T follicular helper cell (primary cell): ENCODE measurements around the gene TNFRSF14.

ENCODE experiments used
- DNase-seq: peaks from one replicate; pipeline ENCODE4 v3.0.0-alpha.2; 2020; ENCODE audit warnings: low read depth

The TNFRSF14 gene

DNA sequence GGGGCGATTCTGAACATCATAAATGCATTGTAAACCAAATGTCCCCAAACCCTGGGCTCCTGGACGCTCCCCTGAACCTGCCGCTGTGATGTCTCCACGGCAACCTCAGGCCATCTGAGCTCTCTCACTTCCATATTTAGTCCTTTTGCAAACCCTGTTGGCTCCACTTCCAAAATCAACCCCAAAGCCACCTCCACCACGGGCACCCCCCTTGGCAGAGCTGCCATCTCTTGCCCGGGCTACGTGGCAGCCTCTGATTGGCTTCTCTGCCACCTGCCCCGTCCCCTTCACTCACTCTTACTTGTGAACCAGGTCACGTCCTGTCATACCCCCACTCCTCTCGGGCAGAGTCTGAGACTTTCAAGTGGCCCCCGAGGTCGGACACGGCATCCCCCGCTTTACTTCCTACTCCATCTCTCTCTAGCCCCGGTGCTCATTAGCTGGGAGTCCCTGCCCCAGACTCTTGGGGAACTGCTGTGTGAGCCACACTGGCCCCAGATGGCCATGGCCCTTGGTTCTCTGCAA lies 46.2 kb downstream of the TNFRSF14 start:
- DNase-seq: no peak

DNA sequence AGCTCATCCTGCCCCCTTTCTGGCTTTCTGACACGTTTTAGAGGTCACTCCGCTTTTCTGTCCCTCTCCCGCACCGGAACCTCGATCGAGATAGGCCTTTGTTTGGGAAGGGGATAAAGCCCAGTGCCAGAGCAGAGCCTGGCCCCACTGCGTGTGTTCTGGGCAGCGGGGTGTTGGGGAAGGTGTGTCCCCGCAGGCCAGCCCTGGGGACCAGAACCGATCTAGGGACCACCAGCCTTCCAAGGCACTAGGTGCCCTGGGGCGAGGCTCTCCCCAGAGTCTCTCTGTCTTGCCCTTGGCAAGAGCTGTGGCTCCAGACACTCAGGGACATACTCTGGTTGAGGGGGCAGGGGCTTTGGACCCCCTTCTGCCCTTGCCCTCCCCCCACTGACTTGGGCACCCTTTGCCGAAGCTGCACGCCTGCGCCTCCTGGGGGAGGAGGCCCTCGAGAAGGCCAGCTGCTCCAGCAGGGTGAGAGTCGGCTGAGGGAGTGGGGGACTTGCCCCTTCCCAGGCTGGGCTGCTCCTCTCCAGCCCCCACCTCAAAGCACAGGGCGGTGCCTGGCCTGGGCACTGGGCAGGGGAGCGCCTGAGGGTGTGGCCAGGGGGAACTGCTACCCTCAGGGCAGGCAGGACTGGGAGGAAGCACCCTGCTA lies 46.8 kb downstream of the TNFRSF14 start:
- DNase-seq: no peak

DNA sequence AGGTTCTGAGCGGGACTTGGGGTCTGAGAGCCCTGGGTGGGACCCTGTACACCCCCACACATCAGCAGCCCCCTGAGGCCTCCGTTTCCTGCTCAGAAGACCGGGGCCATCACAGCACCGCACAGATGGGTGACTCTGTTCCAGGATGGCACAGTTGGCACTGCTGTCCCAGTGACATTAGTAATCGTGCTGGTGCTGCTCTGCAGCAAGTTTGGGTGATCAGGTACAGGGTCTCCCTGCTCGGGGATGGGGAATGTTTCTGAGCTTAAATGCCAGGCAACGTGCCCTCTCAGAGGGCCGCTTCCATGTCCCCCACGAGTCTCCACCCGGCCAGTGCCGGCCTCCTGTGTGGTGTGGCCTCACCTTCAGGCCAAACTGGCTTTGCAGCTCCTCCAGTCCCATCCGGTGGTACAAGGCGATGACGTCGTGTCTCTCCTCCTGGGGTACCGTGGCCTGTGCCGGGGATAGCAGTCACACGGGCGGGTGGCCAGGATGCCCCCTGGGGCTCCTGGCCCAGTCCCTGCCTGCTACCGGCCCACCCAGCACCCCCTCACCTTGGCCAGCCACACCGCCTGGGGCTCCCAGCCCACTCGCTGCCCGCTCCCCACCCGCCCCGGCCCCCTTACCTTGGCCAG lies 47.5 kb downstream of the TNFRSF14 start:
- DNase-seq: no peak

DNA sequence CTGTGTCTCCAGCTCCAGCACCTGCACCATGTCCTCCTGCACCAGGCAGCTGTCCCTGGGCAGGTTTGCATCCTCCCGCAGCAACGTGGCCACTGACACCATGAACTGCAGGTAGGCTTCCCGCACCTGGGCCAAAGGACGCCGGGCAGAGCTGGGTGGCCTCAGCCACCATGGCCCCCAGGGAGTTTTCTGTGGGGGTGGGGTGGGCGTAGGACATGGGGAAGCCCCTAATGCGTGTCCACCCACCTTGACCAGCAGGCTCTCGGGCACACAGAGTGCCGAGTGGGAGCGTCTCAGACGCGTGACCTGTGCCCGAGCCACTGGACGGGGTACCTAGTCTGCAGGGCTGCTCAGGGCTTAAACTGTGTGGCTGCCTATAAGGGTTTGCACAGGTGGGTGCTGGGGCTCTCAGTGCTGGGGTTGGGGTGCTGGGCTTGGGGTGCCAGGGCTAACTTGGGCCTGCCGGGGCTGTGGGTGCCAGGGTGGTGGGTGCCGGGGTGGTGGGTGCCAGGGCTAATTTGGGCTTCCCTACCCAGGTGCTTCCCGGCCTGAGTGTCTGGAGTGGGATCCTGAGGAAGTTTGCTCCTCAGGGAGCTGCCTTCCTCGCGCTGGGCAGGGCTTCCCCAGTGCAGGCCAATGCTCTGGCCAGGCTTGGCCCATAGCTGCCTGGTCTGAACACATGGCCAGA lies 48.1 kb downstream of the TNFRSF14 start:
- no peak for DNase-seq

DNA sequence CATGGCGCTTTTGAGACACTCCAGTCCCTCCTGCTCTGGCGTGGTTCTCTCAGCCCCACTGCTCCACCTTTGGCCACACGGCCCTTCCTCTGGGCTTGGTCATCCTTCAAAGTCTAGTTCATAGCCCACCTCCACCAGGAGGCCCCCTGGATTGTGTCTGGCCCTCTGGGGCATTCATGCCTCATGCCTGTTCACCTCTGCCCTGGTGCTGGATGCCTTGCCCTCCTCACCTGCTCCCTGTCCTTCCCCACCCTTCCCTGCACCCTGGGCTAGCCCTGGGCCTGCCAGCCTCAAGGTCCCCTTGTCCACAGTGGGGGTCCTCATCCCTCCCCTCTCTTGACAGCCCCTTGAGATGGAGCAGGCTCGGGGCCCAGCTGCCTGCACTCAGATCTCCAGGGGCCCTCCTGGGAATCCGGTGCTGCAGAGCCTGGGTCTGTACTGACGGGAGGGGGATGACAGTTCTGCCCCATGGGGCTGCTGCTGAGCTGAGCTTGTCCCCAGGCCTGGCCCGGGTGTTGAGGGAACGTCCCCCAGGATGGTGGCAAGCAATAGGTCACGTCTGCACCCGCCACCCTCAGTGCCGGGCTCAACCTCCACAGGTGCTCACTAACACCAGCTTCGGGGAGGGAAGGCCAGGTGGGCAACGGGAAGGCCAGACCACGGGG lies 48.8 kb downstream of the TNFRSF14 start:
- no peak for DNase-seq

DNA sequence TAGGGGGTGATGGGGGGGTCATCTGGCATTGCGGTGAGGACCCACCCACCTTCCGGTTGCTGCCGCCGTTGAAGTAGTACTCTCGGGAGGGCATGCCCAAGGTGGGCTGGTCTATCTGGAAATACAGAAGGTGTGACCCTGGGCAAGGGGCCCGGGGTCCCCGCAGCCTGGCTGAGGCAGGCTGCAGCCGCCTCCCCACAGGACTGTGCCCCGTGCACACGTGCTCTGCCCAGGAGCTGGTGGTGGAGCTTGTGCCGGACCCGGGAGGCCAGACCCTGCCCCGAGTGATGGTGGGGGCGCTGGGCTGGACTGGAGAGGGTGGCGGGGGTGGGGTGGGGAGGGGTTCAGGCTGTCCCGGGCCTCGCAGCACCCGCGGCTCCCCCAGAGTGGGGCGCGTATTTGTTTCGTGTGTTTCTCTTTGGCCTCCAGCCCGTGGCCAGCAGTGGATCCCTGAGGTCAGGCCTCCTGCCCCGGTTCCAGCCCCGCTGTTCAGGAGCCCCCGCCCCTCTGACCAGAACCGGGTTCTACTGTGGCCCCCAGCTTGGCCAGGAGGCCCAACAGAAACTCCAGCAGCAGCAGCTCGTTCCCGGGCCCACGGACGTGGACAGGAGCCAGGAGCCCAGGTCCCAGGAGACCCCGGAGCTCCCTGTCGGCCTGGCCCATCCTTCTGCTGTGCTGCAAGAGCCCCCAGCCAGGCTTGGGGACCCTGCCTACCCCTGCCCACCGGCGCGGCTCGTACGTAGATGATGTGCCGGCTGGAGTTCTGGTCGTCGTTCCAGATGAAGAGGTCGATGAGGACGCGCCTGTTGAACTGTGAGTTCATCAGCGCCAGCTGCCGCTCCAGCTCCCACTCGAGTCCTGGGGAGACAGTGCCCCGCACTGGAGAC lies 49.6 kb downstream of the TNFRSF14 start:
- DNase-seq: no peak

DNA sequence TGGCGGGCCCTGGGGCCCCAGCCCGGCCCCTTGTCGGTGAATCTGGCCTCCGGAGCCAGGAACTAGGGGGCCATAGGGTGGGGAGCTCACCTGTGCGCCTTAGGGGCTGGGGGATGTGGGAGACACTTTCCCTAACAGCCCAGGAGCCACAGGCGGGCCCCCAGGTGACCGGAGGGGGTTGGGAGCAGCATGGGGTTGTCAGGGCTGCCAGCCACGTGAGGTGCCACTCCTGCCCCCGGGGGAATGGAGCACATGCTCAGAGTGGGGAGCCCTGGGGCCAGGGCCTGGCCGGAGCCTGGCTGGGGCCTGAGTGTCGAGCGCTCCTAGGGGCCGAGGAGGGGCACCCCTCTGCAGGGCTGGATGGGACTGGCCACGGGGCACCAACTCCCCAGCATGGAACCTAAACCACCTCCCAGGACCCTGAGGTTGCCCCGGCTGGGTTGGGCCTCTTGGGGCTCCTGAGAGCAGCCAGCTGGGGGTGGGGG lies 50.3 kb downstream of the TNFRSF14 start:
- DNase-seq: no peak

DNA sequence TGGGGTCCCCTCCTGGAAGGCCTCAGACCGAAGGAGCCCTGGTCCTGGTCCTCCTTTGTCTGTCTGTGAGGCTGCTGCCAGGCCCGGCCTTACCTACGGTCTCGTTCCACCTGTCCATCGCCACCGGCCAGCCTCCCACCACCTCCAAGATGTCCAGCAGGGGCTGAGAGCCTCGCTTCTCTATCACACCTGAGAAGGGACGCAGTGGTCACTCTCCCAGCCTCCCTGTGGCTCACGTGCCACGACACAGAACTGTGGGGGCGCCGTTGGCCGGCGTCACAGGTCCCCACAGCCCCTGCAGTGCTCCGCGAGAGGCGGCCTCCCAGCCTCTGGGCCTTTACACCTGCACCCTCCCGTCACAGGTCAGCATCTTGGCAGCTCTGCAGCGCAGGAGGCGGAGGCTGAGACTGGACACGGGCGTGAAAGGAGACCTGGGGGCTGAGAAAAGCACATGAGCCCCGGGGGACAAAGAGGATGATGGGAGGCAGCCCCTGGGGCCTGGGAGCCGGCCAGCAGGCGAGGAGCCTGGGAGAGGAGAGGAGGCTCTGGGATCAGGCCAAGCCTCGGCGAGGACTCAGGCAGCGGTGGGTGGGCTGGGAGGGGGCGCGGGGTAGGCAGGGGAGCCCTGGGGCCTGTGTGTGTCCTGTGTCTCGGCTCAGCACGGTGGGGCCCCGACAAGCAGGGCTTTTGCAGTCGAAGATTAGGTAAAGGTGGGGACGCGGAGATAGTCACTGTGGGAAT lies 50.9 kb downstream of the TNFRSF14 start:
- no peak for DNase-seq

DNA sequence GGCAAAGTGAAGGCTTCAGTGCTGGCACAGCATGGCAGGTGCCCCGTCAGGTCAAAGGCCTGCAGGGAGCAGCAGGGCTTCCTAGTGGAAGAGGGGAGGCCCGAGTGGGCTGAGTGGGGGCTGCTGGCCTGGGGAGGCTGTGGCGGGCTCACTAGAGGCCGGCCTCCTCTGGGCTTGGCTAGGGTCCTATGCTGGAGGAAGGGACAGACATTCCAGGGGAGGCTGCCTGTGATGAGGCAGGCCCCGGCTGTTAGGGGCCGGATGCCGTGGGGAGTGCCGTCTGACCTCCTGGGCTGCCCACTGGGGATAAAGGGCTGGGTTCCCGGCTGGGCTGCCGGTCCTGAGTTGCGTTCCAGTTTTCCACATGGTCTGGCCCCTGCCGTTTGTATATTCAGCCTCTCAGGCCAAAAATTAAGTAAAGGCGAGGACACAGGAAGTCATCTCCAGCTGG lies 51.5 kb downstream of the TNFRSF14 start:
- no peak for DNase-seq

DNA sequence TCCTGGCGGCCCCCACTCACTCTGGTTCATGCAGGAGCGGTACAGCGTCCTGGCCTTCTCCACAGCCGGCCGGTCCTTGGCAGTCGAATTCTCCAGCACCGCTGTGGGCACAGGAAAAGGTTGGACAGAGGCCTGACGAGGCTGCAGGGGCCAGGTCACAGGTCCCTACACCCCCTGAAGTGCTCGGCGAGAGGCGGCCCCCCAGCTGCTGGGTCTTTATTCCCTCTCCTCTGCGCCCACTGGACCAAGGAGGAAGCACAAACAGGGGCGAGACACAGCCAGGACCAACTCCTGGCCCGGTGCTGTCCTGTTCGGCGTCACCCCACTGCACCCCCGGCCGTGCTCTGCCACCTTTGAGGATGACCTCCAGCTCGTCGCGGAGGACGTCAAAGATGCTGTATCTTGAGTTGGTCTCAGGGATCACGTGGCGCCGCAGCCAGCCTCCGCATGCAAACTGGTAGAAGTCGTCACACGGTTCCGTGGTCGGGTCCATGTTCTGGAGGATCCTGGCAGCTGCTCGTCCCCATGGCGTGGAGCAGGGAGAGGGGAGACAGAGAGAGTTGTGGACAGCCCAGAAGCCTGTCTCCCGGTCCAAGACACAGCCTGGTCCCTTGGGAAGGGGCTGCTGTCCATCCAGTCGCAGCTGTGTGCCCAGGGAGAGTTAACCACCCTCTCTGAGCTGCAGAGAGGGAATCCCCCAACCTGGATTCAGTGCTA lies 53.3 kb downstream of the TNFRSF14 start:
- DNase-seq: no peak

DNA sequence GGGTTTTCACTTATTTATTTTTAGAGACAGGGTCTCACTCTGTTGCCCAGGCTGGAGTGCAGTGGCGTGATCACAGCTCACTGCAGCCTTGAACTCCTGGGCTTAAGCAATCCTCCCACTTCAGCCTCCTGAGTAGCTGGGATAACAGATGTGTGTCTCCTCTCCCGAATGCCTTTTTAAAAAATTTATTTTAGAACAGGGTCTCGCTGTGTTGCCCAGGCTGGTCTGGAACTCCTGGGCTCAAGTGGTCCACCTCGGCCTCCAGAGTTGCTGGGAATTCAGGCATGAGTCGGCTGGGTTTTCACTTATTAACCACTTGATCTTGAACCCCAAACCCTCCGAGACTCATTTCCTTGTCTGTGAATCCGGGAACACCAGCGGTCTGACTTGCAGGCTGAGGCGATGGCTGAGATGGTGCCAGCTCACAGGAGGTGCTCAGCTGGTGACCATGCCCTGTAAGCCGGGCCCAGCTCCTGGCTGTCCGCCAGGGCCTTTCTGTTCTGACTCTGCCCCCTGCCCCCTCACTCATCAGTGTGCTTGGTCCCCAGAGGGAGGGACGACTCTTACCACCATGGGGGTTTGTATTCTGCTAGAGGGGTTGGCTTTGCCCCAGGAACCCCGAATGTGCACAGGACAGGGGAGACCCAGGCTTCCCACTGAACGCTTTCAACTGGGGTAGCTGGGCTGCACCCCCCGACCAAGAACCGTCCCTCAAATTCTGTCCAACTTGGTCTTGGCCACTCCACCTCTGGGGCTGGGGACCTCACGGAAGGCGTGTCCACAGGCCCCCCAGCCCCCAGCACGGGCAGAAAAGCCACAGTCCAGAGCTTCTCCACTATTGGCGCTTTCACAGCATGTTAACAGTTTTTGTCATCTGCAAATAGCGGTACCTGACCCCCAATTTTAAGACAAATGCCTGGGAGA lies 54.1 kb downstream of the TNFRSF14 start:
- DNase-seq: no peak

DNA sequence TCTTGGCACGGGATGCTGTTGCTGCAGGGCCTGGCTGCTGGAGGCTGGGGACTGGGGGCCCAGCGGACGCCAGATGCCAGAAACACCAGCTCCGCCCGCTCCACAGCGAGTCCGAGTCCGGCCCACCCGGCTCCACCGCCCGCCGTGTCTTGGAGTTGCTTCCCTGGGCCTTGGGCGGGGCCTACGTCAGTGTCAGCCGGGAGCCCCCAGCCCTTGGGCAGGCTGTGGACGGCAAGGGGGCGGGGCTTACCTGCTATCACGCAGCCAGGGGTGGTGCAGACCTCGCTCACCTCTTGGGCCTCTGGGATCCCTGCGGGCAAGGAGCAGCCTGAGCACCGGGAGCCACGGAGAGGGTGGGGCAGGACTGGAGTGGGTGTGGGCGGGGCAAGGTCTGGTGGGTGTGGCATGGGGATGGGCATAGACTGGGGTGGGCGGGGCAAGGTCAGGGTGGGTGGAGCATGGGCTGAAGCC lies 54.9 kb downstream of the TNFRSF14 start:
- DNase-seq: no peak

DNA sequence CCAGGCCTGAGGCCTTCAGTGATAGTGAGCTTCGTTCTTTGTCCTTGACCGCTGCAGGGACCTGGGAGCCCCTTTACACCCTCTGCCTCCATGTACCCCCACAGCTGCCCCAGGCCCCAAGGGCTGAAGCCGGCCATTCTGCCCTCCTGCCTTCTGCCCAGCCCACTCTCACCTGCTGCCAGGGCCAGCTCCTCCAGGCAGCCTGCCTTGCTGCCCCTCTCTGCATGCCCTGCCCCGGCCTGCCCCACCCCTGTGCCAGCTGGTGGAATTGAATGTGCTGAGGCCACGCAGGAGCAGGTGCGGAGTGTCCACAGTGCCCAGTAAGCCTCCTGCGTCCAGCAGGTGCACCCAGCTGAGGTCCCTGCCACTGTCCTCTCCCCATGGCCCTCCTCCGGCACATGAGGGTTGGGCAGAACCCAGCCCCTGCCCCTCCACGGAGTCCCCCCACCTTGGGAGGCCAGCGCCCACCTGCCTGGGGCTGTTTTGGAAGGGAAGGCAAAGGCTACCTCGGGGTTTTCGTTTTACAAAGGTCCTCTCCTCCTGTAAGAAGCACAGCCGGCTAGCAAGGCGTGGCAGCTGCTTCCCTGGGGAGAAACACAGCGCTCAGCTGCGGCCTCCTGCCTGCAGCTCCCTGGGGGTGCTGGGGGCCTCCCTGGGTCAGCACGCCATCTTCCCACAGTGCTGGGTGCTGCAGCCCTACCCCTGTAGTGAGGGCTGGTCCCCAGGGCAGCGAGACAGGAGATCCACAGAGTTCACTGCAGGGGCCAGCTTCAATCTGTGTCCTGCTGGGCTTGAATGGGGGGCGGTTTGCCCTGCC lies 55.7 kb downstream of the TNFRSF14 start:
- DNase-seq: no peak

DNA sequence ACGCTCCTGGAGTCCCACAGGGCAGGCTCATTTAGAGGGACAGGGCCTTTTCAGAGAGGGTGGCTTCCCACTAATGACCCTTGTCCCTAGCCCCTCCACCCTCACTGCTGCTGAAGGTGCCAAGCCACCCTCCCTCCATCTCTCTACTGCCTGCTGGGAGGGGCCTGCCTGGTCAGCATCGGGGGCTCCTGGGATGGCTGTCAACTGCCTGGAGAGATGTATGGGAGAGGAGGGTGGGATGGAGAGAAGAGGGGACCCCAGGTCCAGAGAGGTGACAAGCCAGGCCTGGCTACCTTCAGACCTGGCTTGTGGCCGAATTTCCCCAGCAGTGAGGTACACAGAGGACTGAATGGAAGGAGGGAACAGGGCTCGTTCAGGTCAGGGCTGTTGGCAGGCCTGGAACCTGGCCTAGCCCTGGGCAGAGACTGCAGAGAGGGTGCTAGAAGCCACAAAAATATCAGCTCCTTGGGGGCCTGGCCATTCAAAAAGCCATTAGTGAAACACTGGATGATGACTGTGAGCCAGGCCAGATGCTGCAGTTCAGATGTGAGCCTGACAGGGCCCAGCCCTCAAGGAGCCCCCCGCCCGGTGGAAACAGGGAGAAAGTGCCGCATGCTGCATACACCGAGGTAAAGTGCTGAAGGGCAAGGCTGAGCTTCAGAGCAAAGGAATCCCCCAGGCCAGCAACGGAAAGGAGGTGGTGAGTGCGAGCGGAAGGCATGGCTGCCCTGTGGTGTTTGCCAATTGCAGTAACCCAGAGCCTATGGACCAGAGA lies 56.6 kb downstream of the TNFRSF14 start:
- no peak for DNase-seq
